ENCODE measurements around the gene UGT1A7.

Gene UGT1A7

GRCh38 chr2:233801357-233802131 lies 119.8 kb downstream of the UGT1A7 start:
- no peak for DNase-seq

GRCh38 chr2:233802132-233802815 lies 120.6 kb downstream of the UGT1A7 start:
- DNase-seq, result no peak

- no peak for DNase-seq
Observed at GRCh38 chr2:233803292-233803911, 121.7 kb downstream of the UGT1A7 start.

- no peak for DNase-seq
Observed at GRCh38 chr2:233803994-233804393, 122.3 kb downstream of the UGT1A7 start.

- no peak for DNase-seq
Observed at GRCh38 chr2:233807215-233807865, 125.6 kb downstream of the UGT1A7 start.

GRCh38 chr2:233807966-233808935 lies 126.5 kb downstream of the UGT1A7 start:
- no peak for DNase-seq

GRCh38 chr2:233810385-233810784 lies 128.7 kb downstream of the UGT1A7 start:
- DNase-seq, result no peak

- no peak for DNase-seq
Observed at GRCh38 chr2:233811087-233811486, 129.4 kb downstream of the UGT1A7 start.

GRCh38 chr2:233811732-233812131 lies 130.0 kb downstream of the UGT1A7 start:
- DNase-seq, result no peak

GRCh38 chr2:233813236-233814055 lies 131.7 kb downstream of the UGT1A7 start:
- DNase-seq, result no peak

GRCh38 chr2:233814056-233814835 lies 132.5 kb downstream of the UGT1A7 start:
- no peak for DNase-seq

- DNase-seq, result no peak
Observed at GRCh38 chr2:233815861-233816260, 134.2 kb downstream of the UGT1A7 start.

GRCh38 chr2:233816334-233816733 lies 134.6 kb downstream of the UGT1A7 start:
- no peak for DNase-seq

GRCh38 chr2:233816771-233817170 lies 135.1 kb downstream of the UGT1A7 start:
- no peak for DNase-seq

- DNase-seq, result no peak
Observed at GRCh38 chr2:233817361-233817911, 135.7 kb downstream of the UGT1A7 start.

GRCh38 chr2:233817995-233818638 lies 136.4 kb downstream of the UGT1A7 start:
- no peak for DNase-seq

- DNase-seq, result no peak
Observed at GRCh38 chr2:233818639-233819621, 137.2 kb downstream of the UGT1A7 start.
